NCI-H1105 treated with DMSO at 0.1 percent for 48 hours (cell line): ENCODE data around the gene IL1RL2.

Experiments used
- DNase-seq: peaks from one replicate; lab custom pipeline; 2025; lab: John Stamatoyannopoulos, UW

Gene IL1RL2

GRCh38 chr2:102238778-102239177, 52.0 kb downstream of the IL1RL2 start:
- no peak for DNase-seq

DNA sequence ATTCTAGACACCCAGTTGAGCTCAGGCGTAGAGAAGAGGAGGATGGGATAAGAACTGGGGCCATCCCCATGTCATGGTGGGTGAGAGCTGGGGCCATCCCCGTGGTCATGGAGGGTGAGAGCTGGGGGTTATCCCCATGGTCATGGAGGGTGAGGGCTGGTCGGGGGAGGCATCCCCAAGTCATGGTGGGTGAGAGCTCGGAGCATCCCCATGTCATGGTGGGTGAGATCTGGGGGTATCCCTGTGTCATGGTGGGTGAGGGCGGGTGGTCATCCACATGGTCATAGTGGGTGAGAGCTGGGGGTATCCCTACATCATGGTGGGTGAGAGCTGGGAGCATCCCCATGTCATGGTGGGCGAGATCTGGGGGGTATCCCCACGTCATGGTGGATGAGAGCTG, 52.5 kb downstream of the IL1RL2 start:
- DNase-seq: no peak

- peak; percentile 67 for DNase-seq
Measured at GRCh38 chr2:102240640-102241370, 54.0 kb downstream of the IL1RL2 start.

DNA sequence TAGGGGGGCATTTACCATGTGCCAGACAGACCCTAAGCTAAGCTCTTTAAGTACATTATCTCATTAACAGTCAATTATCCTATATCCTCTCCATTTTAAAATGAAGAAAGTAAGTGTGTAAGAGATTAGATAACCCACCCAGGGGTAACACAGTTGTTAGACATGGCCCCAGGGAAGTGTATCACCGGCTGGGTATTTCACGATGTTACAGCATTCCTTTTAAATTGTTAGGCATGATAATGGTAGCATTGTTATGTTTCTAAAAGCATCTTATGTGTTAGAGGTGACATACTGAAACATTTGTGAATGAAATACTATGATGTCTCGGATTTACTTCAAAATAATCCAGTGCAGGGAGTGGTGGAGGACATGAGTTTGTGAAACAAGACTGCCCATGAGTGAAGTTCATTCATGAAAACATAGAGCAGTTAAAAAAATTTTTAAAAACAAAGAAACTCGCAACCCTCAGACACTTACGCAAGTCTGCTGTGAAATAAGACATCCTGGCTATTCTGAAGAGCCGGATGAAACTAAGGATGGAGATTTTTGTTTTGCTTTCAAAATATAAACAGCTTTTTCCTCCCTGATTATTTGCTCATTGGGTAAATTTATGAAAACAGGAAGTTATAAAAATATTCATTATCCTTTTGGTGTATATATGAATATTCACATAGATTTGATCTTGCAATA, 54.9 kb downstream of the IL1RL2 start:
- no peak for DNase-seq

- no peak for DNase-seq
Measured at GRCh38 chr2:102245266-102246151, 58.7 kb downstream of the IL1RL2 start.

DNA sequence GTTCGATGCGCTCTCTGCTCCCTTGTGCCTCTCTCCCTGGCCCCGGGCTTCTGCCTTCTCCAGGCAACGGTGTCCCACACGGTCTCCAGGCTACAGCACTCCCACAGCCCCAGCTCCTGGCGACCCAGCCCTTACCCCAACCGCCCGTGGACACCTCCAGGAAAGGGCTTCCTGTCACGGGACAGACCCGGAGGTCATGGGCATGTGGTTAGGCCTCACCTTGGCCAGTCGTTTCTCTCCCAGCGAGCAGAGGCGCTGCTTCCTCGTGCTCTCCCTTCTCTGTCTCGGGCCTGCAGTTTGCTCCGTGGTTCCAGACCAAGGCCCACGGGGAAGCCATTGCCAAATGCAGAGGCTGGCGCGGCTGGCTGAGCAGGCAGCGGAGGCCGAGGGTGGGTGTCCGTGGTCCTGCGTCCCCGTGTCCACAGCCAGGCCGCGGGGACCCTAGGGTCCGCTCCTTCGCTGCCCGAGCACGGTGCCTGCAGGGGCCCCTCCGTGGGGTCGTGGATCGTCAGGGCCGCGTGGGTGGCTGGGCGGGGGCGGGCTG, 63.5 kb downstream of the IL1RL2 start:
- no peak for DNase-seq

GRCh38 chr2:102251042-102251848, 64.4 kb downstream of the IL1RL2 start:
- DNase-seq: no peak

DNA sequence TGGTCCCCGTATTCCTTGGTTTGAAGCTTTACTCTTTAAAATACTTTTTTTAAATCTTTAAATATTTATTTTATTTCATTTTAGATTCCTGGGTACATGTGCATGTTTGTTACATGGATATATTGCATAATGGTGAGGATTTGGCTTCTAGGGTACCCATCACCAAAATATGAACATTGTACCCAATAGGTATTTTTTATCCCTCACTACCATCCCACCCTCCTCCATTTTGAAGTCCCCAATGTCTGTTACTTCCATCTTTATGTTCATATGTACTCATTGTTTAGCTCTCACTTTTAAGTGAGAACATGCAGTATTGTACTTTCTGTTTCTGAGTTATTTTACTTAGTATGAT, 65.0 kb downstream of the IL1RL2 start:
- DNase-seq: no peak

GRCh38 chr2:102252236-102252635, 65.4 kb downstream of the IL1RL2 start:
- DNase-seq: no peak

DNA sequence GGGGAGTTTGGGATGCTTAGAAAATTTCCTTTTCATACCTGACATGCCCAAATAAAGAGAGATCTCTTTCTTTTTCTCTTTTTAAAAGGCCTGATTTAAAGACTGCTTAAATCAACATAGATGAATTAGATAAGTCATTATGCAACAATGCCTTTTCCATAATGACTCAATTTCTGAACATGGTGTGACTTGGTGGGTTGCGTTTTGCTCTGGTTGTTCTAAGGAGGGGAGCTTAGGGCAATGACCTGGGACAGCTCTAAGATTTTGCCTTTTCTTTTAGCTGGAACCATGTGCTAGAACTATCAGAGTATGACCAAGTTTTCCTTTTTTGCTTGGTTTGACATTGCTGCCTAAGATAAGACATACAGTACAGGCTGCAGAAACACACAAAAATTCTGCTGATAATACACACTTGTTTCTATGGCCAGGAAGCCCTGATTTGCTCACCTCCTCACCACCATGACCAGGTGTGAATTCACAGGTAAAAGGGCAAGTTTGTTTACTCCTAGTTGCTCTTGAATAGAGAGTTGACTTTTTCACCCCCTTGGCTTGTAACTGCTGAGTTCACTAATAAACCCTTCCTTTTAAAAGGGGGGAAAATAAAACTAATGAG, 66.4 kb downstream of the IL1RL2 start:
- no peak for DNase-seq

- DNase-seq: no peak
Measured at GRCh38 chr2:102253753-102254150, 66.9 kb downstream of the IL1RL2 start.

DNA sequence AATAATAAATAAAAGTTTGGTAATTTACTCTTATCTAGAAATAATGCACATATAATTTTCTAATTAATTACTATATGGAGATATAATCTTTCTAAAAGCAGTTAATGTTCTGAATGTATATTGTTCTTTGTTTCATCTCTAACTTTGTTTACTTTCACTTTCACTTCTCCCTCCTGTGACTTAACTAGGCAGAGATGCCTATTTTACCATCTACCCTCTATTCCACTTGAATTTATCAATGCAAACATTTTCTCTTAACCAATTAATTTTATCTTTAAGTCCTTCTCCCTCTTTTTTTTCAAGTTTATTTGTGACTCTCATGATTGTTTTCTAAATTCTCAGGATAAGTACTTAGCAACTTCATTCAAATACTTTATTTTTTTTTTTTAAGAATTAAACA, 69.5 kb downstream of the IL1RL2 start:
- DNase-seq: peak; percentile 42

- no peak for DNase-seq
Measured at GRCh38 chr2:102256874-102257462, 70.1 kb downstream of the IL1RL2 start.

- no peak for DNase-seq
Measured at GRCh38 chr2:102258025-102258385, 71.2 kb downstream of the IL1RL2 start.

- no peak for DNase-seq
Measured at GRCh38 chr2:102258386-102259074, 71.7 kb downstream of the IL1RL2 start.

DNA sequence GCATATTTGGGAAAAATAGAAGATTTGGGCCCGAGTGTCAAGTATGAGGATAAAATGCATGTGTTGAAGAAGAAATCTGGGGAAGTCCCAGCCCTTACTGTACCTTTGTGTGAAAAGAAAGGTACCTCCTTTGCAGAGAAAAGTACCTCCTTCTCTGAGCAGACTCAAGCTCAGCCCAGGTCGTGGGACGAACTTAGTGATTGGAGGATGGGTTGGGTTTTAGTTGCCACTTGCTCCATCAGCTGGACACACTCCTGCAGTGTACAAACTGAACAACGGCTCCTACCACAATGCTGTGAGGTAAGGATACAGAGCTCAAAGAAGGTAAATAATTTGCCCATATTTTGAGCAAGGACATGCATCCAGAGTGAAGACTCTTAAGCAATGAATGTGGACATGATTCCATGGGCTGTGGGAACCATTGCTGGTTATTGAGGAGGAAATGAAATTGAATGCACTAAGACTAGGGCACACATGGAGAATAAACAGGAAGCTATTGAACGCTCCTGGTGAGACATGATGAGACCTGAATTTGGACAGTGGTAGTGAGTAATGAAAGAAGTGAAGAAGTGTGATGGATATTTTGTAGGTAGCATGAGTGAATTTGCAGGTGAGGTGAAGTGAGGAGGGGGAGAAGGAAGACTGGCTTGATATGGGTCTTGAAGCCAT, 74.8 kb downstream of the IL1RL2 start:
- no peak for DNase-seq

GRCh38 chr2:102262216-102263129, 75.7 kb downstream of the IL1RL2 start:
- no peak for DNase-seq

GRCh38 chr2:102264952-102265351, 78.1 kb downstream of the IL1RL2 start:
- DNase-seq: no peak

DNA sequence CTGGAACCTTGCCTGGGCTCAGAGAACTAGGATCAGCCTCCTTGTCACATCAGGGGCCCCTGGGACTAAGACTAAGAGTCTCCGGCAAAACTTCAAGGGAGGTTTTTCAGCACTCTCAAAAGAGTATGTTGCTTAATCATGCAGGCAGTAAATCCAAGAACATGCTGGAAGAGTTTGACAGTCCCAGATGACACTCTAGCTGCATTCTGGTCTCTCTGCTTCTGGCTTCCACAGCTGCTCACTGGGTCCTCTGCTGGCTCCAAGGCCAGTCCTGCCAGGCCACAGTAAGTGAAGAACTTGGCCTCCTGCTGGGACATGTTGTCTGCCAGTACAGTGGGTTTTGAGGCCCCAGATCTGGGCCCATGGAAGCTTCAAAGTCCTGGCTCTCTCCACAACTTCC, 79.4 kb downstream of the IL1RL2 start:
- no peak for DNase-seq
